Neural progenitor cell (in vitro differentiated cells): ENCODE results near the gene OR2M5. TPM values are rescaled to one million over a fixed set of nuclear protein-coding genes. Genes with fewer than 3 reads are reported as not detected.

ENCODE experiments used
- DNase-seq: peaks from one replicate; pipeline ENCODE4 v3.0.0-alpha.2; 2016; ENCODE audit warnings: low spot score
- H2AFZ ChIP-seq: fragments of 200-600 bp; sonication (generic); replicated peaks from 2 replicates; pipeline ENCODE4 v1.6.1; 2016; ENCODE audit warnings: antibody characterized with exemption
- H3F3A ChIP-seq: fragments of 200-600 bp; sonication (generic); 2 replicates; pipeline ENCODE4 v1.6.1; 2016; ENCODE audit warnings: antibody characterized with exemption, low read depth
- H3K27ac ChIP-seq: fragments of 200-600 bp; sonication (generic); 2 replicates; pipeline ENCODE4 v1.5.1; 2016; ENCODE audit warnings: mild to moderate bottlenecking
- H3K27me3 ChIP-seq: fragments of 200-600 bp; sonication (generic); 2 replicates; pipeline ENCODE4 v1.6.1; 2016; ENCODE audit warnings: mild to moderate bottlenecking, moderate library complexity
- H3K36me3 ChIP-seq: fragments of 200-600 bp; sonication (generic); 2 replicates; pipeline ENCODE4 v1.5.1; 2016
- H3K4me1 ChIP-seq: fragments of 200-600 bp; sonication (generic); 2 replicates; pipeline ENCODE4 v1.6.1; 2016; ENCODE audit warnings: mixed run types
- H3K4me2 ChIP-seq: fragments of 200-600 bp; sonication (generic); 2 replicates; pipeline ENCODE4 v1.6.1; 2016
- H3K4me3 ChIP-seq: fragments of 200-600 bp; sonication (generic); 2 replicates; pipeline ENCODE4 v1.5.1; 2016
- H3K79me2 ChIP-seq: fragments of 200-600 bp; sonication (generic); 2 replicates; pipeline ENCODE4 v1.6.1; 2016; ENCODE audit warnings: low read depth
- H3K9ac ChIP-seq: fragments of 200-600 bp; sonication (generic); 2 replicates; pipeline ENCODE4 v1.6.1; 2016
- H3K9me3 ChIP-seq: fragments of 200-600 bp; sonication (generic); 2 replicates; pipeline ENCODE4 v1.5.1; 2016; ENCODE audit warnings: low read depth
- H4K20me1 ChIP-seq: fragments of 200-600 bp; sonication (generic); 2 replicates; pipeline ENCODE4 v1.6.1; 2016; ENCODE audit warnings: low read depth
- H3K27ac Mint-ChIP-seq: 3 replicates; pipeline ENCODE4 v1.8.0; 2021; ENCODE audit warnings: mixed read lengths
- H3K27me3 Mint-ChIP-seq: 2 replicates; pipeline ENCODE4 v1.8.0; 2022; ENCODE audit warnings: low read depth, mild to moderate bottlenecking, inconsistent platforms, moderate library complexity, mixed read lengths; ENCODE audit not compliant: insufficient read depth
- H3K36me3 Mint-ChIP-seq: 3 replicates; pipeline ENCODE4 v1.8.0; 2021; ENCODE audit warnings: mixed read lengths
- H3K4me1 Mint-ChIP-seq: 3 replicates; pipeline ENCODE4 v1.8.0; 2021; ENCODE audit warnings: mixed read lengths
- H3K4me3 Mint-ChIP-seq: 3 replicates; pipeline ENCODE4 v1.8.0; 2021; ENCODE audit warnings: mild to moderate bottlenecking, moderate library complexity, mixed read lengths
- H3K9me3 Mint-ChIP-seq: 3 replicates; pipeline ENCODE4 v1.8.0; 2020; ENCODE audit warnings: mixed read lengths
- EZH2 ChIP-seq: fragments of 200-600 bp; sonication (generic); IDR thresholded peaks from 2 replicates; pipeline ENCODE4 v1.6.1; 2017; ENCODE audit warnings: antibody characterized with exemption, mild to moderate bottlenecking, moderate library complexity
- EZH2phosphoT487 ChIP-seq: fragments of 200-600 bp; sonication (generic); IDR thresholded peaks from 2 replicates; pipeline ENCODE4 v1.6.1; 2017; ENCODE audit warnings: antibody characterized with exemption
- total RNA-seq: library from RNA; depleted of rRNA; stranded (reverse); fragments of >200 nt; gene quantifications from 2 replicates; pipeline ENCODE4 v1.2.3, GENCODE V29; 2015; ENCODE audit warnings: low replicate concordance
- TF ChIP-seq, protein P1 (sequence below): fragments of 200-600 bp; sonication (generic); IDR thresholded peaks from 2 replicates; pipeline ENCODE4 v1.5.1; 2017; ENCODE audit warnings: antibody characterized with exemption, mild to moderate bottlenecking

Gene OR2M5
- total RNA-seq, 1 donor from 2014 or later: not detected

DNA sequence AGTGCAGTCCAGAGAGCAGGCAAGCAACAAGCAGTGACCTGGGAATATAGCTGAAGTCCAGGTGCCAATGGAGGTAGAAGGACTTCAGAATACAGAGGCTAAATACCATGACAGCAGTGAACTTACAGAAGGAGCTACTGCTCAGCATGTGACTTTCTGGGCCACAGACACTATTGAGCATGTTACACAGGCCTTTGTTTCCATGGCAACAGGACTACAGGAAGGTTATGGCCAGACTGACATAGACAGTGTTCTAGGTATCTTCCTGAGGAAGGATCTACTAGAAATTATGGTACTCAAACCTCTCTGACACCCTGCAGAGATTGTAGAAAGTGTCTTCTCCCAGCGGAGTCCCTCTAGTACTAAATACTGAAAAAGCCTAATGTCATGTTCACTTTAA, 11.0 kb downstream of the OR2M5 start:
- H3K9me3 Mint-ChIP-seq: peaks cover 22% of the 10 kb centered on the region
- no peaks in the 10 kb centered on the region for H3K36me3 ChIP-seq

DNA sequence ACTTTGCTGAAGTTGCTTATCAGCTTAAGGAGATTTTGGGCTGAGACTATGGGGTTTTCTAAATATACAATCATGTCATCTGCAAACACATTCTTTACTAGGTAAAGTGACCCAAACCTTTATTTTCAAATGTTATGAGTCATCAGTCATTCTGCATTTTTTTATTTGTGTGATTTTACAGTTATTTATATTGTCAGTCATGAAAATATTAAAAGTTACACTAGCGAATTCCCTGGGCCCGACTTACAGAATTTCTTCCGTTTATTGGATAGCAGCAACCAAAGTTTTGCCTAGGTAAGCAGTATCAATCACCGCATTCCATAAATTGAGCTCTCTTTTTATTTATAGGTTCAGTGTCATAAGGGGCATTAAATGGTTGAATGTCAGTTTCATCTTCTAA, 13.8 kb downstream of the OR2M5 start:
- Mint-ChIP-seq H3K36me3 (no peaks in the 10 kb centered on the region), H3K27ac (no peak overlapping the region), H3K4me3 (no peak overlapping the region), H3K4me1 (no peaks in the 10 kb centered on the region), H3K9me3 (peaks cover 19% of the 10 kb centered on the region), H3K27me3 (no peaks in the 10 kb centered on the region)
- Histone ChIP-seq H4K20me1 (no peaks in the 10 kb centered on the region), H3K27me3 (no peaks in the 10 kb centered on the region), H3K4me1 (no peaks in the 10 kb centered on the region), H3K4me3 (no peak overlapping the region), H3K9me3 (peaks cover 25% of the 10 kb centered on the region), H3K79me2 (no peaks in the 10 kb centered on the region), H3F3A (no peaks in the 10 kb centered on the region), H3K9ac (no peak overlapping the region), H2AFZ (no peak overlapping the region), H3K27ac (no peak overlapping the region), H3K4me2 (no peak overlapping the region), H3K36me3 (no peaks in the 10 kb centered on the region)
- TF ChIP-seq EZH2phosphoT487: no peak
- TF ChIP-seq EZH2: no peak
- TF ChIP-seq, protein P1, sequence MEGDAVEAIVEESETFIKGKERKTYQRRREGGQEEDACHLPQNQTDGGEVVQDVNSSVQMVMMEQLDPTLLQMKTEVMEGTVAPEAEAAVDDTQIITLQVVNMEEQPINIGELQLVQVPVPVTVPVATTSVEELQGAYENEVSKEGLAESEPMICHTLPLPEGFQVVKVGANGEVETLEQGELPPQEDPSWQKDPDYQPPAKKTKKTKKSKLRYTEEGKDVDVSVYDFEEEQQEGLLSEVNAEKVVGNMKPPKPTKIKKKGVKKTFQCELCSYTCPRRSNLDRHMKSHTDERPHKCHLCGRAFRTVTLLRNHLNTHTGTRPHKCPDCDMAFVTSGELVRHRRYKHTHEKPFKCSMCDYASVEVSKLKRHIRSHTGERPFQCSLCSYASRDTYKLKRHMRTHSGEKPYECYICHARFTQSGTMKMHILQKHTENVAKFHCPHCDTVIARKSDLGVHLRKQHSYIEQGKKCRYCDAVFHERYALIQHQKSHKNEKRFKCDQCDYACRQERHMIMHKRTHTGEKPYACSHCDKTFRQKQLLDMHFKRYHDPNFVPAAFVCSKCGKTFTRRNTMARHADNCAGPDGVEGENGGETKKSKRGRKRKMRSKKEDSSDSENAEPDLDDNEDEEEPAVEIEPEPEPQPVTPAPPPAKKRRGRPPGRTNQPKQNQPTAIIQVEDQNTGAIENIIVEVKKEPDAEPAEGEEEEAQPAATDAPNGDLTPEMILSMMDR: no peak
- DNase-seq: no peak

More for the DNA sequence above, 11.0 kb downstream of the OR2M5 start:
- TF ChIP-seq EZH2phosphoT487 (no peak), EZH2 (no peak)
- TF ChIP-seq, protein P1: no peak
- no peaks in the 10 kb centered on the region for H3K4me1 Mint-ChIP-seq
- no peaks in the 10 kb centered on the region for H3K36me3 Mint-ChIP-seq
- no peak overlapping the region for H3K9ac ChIP-seq
- H4K20me1 ChIP-seq: no peaks in the 10 kb centered on the region
- no peak overlapping the region for H3K4me3 Mint-ChIP-seq
- H3K27ac Mint-ChIP-seq: no peak overlapping the region
- H3K79me2 ChIP-seq: no peaks in the 10 kb centered on the region
- H3K9me3 ChIP-seq: peaks cover 28% of the 10 kb centered on the region
- no peaks in the 10 kb centered on the region for H3K27me3 ChIP-seq
- no peaks in the 10 kb centered on the region for H3F3A ChIP-seq
- no peak overlapping the region for H3K4me2 ChIP-seq
- H3K27me3 Mint-ChIP-seq: peaks cover 2% of the 10 kb centered on the region
- no peak overlapping the region for H3K4me3 ChIP-seq
- H2AFZ ChIP-seq: no peak overlapping the region
- no peaks in the 10 kb centered on the region for H3K4me1 ChIP-seq
- no peak overlapping the region for H3K27ac ChIP-seq
- DNase-seq: no peak

DNA sequence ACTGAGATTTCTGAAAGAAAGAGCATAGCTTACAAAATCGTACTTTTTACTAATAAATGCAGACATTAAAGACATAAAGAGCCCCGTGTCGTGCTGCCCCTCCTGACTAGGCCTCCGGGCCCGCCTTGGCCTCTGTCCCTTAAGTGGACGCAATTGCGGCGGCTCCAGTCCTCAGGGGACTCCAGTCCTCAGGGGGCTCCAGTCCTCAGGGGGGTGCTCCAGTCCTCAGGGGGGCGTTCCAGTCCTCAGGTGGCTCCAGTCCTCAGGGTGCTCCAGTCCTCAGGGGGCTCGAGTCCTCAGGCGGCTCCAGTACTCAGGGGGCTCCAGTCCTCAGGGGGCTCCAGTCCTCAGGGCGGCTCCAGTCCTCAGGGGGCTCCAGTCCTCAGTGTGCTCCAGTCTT, 19.1 kb downstream of the OR2M5 start:
- TF ChIP-seq EZH2 (no peak), EZH2phosphoT487 (no peak)
- TF ChIP-seq, protein P1: no peak
- H3K4me1 Mint-ChIP-seq: no peaks in the 10 kb centered on the region
- DNase-seq: no peak

More for the DNA sequence above, 19.1 kb downstream of the OR2M5 start:
- Histone ChIP-seq H3K79me2 (no peaks in the 10 kb centered on the region), H3K9ac (no peak overlapping the region), H3K27me3 (no peaks in the 10 kb centered on the region), H3K27ac (no peak overlapping the region), H2AFZ (no peak overlapping the region), H3K36me3 (no peaks in the 10 kb centered on the region), H3F3A (no peaks in the 10 kb centered on the region), H3K4me3 (no peak overlapping the region), H3K9me3 (peaks cover 24% of the 10 kb centered on the region), H3K4me1 (no peaks in the 10 kb centered on the region), H3K4me2 (no peak overlapping the region), H4K20me1 (no peaks in the 10 kb centered on the region)
- no peaks in the 10 kb centered on the region for H3K27me3 Mint-ChIP-seq
- no peak overlapping the region for H3K4me3 Mint-ChIP-seq
- H3K27ac Mint-ChIP-seq: no peak overlapping the region
- peaks cover 26% of the 10 kb centered on the region for H3K9me3 Mint-ChIP-seq
- H3K36me3 Mint-ChIP-seq: no peaks in the 10 kb centered on the region
